SK-N-SH (cell line): ENCODE data around the gene TREM1.

Experiments used
- CTCF ChIP-seq: fragments of 200-600 bp; sonication (generic); IDR thresholded peaks from 2 replicates; pipeline ENCODE4 v1.6.1; 2017; ENCODE audit warnings: antibody characterized with exemption, mild to moderate bottlenecking, moderate library complexity
- EZH2phosphoT487 ChIP-seq: fragments of 200-600 bp; sonication (generic); IDR thresholded peaks from 2 replicates; pipeline ENCODE4 v1.6.1; 2017; ENCODE audit warnings: low read depth, mixed run types, mild to moderate bottlenecking, antibody characterized with exemption, moderate library complexity, borderline replicate concordance
- GABPA ChIP-seq: IDR thresholded peaks from 2 replicates; pipeline ENCODE4 v1.4.0; 2012; ENCODE audit warnings: low read depth, mild to moderate bottlenecking
- MAX ChIP-seq: IDR thresholded peaks from 2 replicates; pipeline ENCODE4 v1.4.0; 2012; ENCODE audit warnings: low read depth
- PBX3 ChIP-seq: IDR thresholded peaks from 2 replicates; pipeline ENCODE4; 2012
- POLR2AphosphoS5 ChIP-seq: IDR thresholded peaks from 2 replicates; pipeline ENCODE4 v1.6.1; 2012; ENCODE audit warnings: low read depth, low read length
- RAD21 ChIP-seq: IDR thresholded peaks from 2 replicates; pipeline ENCODE4 v1.6.1; 2012; ENCODE audit warnings: mild to moderate bottlenecking, low read length
- TAF1 ChIP-seq: IDR thresholded peaks from 2 replicates; pipeline ENCODE4 v1.6.1; 2012; ENCODE audit warnings: low read depth, mild to moderate bottlenecking, low read length, moderate library complexity, borderline replicate concordance
- TCF12 ChIP-seq: IDR thresholded peaks from 2 replicates; pipeline ENCODE4 v1.4.0; 2012
- ZBTB33 ChIP-seq: IDR thresholded peaks from 2 replicates; pipeline ENCODE4 v1.4.0; 2012; ENCODE audit warnings: low read depth, borderline replicate concordance

GRCh38 chr6:41247288-41247865 is 39.1 kb downstream of the TREM1 start:
- TF ChIP-seq PBX3 = no peak
- no peak for TF ChIP-seq CTCF
- no peak for TF ChIP-seq TAF1
- no peak for TF ChIP-seq MAX
- no peak for TF ChIP-seq POLR2AphosphoS5
- no peak for TF ChIP-seq GABPA
- no peak for TF ChIP-seq RAD21
- no peak for TF ChIP-seq TCF12
- no peak for TF ChIP-seq EZH2phosphoT487
- TF ChIP-seq ZBTB33 = no peak
